Measurements from ENCODE around the gene CLIP4. TPM values are rescaled to one million over a fixed set of nuclear protein-coding genes. Genes with fewer than 3 reads are reported as not detected.
"Not testable (repeated sequence)": the region's sequence is repeated elsewhere in the genome, so short reads cannot be mapped to it uniquely, and the experiment has no call there.

CLIP4 gene
- total and polyA plus RNA-seq, 2 experiments from 2014 or later: 0.06 to 0.14 TPM

- no peak for TF ChIP-seq REST (IDR thresholded peaks at IDR 0.05; ENCODE audit: unreplicated experiment)
- no peak for TF ChIP-seq ETS1 (IDR thresholded peaks at IDR 0.05)
- TF ChIP-seq EZH2phosphoT487 (IDR thresholded peaks at IDR 0.05; ENCODE audit: unreplicated experiment): no peak
- no peak for TF ChIP-seq NANOG (IDR thresholded peaks at IDR 0.05; ENCODE audit: borderline replicate concordance)
- no peak for TF ChIP-seq STAT1 (IDR thresholded peaks at IDR 0.05; ENCODE audit: unreplicated experiment)
- no peak for TF ChIP-seq JUNB (IDR thresholded peaks at IDR 0.05; ENCODE audit: unreplicated experiment)
Measured at GRCh38 chr2:29106256-29106655, 9.0 kb upstream of the CLIP4 start (continued).

- no peak for ATAC-seq
Measured at GRCh38 chr2:29106980-29107388, 8.2 kb upstream of the CLIP4 start.

GRCh38 chr2:29107547-29107946, 7.7 kb upstream of the CLIP4 start:
- not testable (repeated sequence) for H3K36me3 Mint-ChIP-seq (ENCODE audit: low read depth); H3K27me3 ChIP-seq (ENCODE audit: insufficient read depth); H3F3A ChIP-seq (replicated peaks; ENCODE audit: low read depth); H4K20me1 ChIP-seq (replicated peaks; ENCODE audit: insufficient read depth); H3K9me3 Mint-ChIP-seq; H2AFZ ChIP-seq; H3K79me2 ChIP-seq (replicated peaks; ENCODE audit: insufficient read depth); H3K27me3 Mint-ChIP-seq (ENCODE audit: insufficient read depth, low read depth, poor library complexity); H3K27ac ChIP-seq (ENCODE audit: low read depth); H3K4me2 ChIP-seq; H3K27ac Mint-ChIP-seq; DNase-seq (ENCODE audit: low spot score); H3K4me1 ChIP-seq (ENCODE audit: insufficient read depth); H3K36me3 ChIP-seq (ENCODE audit: insufficient read depth); H3K4me3 ChIP-seq; H3K4me1 Mint-ChIP-seq; H3K4me3 Mint-ChIP-seq; H3K9me2 ChIP-seq (ENCODE audit: insufficient read depth); ATAC-seq

More at GRCh38 chr2:29106980-29107388, 8.2 kb upstream of the CLIP4 start:
- Histone ChIP-seq H3K27me3 (ENCODE audit: insufficient read depth) (peaks cover under 1% of the 10 kb centered on the region; the same call in 1 of the 2 replicates), H2AFZ (no peak overlapping the region), H3K36me3 (ENCODE audit: insufficient read depth) (no peaks in the 10 kb centered on the region), H4K20me1 (replicated peaks; ENCODE audit: insufficient read depth) (no peaks in the 10 kb centered on the region), H3K79me2 (replicated peaks; ENCODE audit: insufficient read depth) (no peaks in the 10 kb centered on the region), H3K4me3 (no peak overlapping the region), H3K4me2 (no peak overlapping the region), H3K4me1 (ENCODE audit: insufficient read depth) (no peaks in the 10 kb centered on the region), H3F3A (replicated peaks; ENCODE audit: low read depth) (no peaks in the 10 kb centered on the region), H3K9me2 (ENCODE audit: insufficient read depth) (no peaks in the 10 kb centered on the region), H3K27ac (ENCODE audit: low read depth) (no peak overlapping the region)
- no peak for DNase-seq (ENCODE audit: low spot score)
- no peaks in the 10 kb centered on the region for H3K9me3 Mint-ChIP-seq
- H3K27ac Mint-ChIP-seq: no peak overlapping the region
- no peak for TF ChIP-seq REST (IDR thresholded peaks at IDR 0.05; ENCODE audit: unreplicated experiment)
- no peak for TF ChIP-seq ZNF331 (CRISPR knock-in tag; IDR thresholded peaks at IDR 0.05; ENCODE audit: low read depth)
- peaks cover 4% of the 10 kb centered on the region for H3K27me3 Mint-ChIP-seq (ENCODE audit: insufficient read depth, low read depth, poor library complexity)
- no peak overlapping the region for H3K4me3 Mint-ChIP-seq
- no peaks in the 10 kb centered on the region for H3K4me1 Mint-ChIP-seq
- H3K36me3 Mint-ChIP-seq (ENCODE audit: low read depth): no peaks in the 10 kb centered on the region
